HG03520 (cell line): ENCODE results near the gene LGMN.

Source experiments
- ATAC-seq: cut with Tn5 transposase; IDR thresholded peaks from one replicate; pipeline ENCODE4 v1.9.1; 2021; ENCODE audit warnings: mild to moderate bottlenecking, moderate library complexity; ENCODE audit not compliant: unreplicated experiment

The LGMN gene

DNA sequence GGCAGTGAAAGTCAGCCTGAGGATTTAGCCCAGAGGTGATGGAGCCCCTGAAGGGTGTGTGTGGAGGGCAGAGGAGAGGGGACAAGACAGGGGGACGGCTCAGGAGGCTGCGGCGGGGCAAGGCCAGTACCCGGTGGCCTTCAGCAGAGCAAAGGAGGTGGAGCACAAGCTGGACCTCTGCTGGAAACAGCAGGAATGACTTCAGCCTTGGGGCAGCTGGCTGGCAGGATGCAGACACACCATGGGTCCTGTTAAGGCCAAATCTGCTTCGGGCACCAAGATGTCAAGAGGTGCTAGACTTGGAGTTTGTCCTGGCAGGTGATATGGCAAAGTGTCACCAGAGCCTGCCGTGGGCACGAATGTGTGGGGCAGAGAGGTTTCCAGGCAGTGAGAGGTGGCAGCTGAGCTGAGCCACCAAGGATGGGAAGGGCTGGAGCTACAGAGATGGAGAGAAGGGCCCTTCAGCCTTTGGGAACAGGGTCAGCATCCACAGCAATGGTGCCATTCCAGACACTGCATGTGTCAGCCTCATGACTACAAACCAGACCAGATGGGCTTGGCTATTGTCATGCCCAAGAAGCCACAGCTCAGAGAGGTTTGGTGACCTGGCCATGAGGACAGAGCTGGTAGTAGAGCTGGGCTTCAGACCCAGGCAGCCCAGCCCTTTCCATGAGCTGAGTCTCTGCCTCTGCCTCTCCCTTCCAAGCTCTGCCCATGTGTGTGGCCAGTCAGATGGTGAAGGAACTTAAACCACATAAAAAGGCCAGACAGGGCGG, 91.9 kb downstream of the LGMN start:
- ATAC-seq: no peak

DNA sequence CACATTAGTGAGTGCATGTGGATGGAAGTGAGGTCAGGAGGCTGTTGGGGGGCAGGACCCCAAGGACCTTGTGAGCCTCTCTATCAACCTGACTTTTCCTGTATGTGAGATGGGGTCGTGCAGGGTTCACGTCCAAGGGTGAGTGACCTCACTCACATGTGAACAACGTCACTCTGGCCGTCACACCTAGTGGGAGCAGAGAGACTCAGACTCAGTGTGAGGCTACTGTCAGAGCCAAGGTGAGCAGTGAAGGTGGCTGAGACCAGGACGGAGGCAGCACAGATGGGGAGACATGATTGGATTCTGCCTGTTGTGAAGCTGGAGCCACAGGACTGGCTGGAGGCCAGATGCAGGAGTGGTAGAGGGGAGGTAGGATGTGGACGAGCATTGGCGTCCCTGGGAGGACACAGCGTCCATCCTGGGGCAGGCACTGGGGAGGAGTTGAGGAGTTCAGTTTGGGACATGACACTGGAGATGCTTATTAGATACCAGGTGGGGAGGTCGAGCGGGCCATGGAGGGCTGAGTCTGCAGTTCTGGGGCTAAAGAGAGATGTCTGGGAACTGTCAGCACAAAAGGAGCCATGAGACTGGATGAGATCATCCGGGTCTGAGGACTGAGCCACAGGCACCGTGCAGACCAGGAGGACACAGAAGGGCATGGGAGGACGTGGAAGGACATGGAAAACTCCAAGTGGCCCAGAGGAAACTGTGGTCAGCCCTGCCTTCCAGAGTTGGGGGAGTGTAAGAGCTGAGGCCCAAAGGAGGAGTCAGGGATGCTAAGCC, 92.8 kb downstream of the LGMN start:
- ATAC-seq: no peak

DNA sequence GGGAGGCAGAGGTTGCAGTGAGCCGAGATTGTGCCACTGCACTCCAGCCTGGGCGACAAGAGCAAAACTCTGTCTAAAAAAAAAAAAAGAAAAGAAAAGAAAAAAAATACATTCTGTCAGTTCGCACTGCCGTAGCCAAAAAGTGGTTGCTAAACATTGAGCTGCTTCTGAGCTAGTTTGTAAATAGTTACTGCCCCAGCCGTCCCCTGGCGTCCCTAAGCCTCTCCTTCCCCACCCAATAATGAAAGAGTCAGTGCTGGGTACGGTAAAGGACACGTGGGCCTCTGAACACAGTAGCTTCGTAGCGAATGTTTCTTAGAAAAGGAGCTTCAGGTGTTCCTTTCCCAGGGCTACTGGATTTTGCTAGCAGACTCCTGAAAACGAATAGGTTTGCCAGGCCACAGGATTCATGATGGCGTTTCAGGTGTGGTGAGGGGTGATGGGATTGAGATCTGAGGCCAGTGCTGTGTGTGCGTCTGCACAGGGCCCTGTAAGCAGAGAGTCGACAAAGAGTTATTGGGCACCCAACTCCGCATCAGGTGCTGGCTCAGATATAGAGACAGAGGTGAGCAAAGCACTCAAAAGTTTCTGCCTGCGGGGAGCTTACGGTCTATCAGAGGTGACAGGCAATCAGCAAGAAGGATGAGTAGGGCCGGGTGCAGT, 94.1 kb downstream of the LGMN start:
- no peak for ATAC-seq
